WTC11 (cell line): ENCODE data around the gene CIC. TPM values are rescaled to one million over a fixed set of nuclear protein-coding genes. Genes with fewer than 3 reads are reported as not detected.

ENCODE experiments used
- ATAC-seq: fragments of 200-7000 bp; cut with Tn5 transposase; 2 replicates; pipeline ENCODE4 v1.10.0; 2021; ENCODE audit warnings: mild to moderate bottlenecking, moderate library complexity
- CTCF ChIA-PET: fragments of 300-600 bp; sonication (Branson Sonifier 250); formaldehyde crosslinking; loops from one replicate; lab custom pipeline; 2021; ENCODE audit warnings: antibody characterized with exemption; lab: Charles Lee
- POLR2A ChIA-PET: fragments of 350-600 bp; sonication (Branson Sonifier 250); formaldehyde crosslinking; loops from one replicate; lab custom pipeline; 2021; ENCODE audit warnings: antibody characterized with exemption; lab: Charles Lee
- DNase-seq: peaks from one replicate; pipeline ENCODE4 v3.0.0; 2021; ENCODE audit warnings: low spot score
- H3K27ac Mint-ChIP-seq: 2 replicates; pipeline ENCODE4 v1.8.0; 2021; ENCODE audit warnings: mixed read lengths
- H3K27me3 Mint-ChIP-seq: 2 replicates; pipeline ENCODE4 v1.8.0; 2021; ENCODE audit warnings: low read depth, mild to moderate bottlenecking, moderate library complexity, mixed read lengths
- H3K36me3 Mint-ChIP-seq: 2 replicates; pipeline ENCODE4 v1.8.0; 2021; ENCODE audit warnings: mixed read lengths
- H3K4me1 Mint-ChIP-seq: 2 replicates; pipeline ENCODE4 v1.8.0; 2022; ENCODE audit warnings: mixed read lengths
- H3K4me3 Mint-ChIP-seq: 2 replicates; pipeline ENCODE4 v1.8.0; 2021; ENCODE audit warnings: mild to moderate bottlenecking, moderate library complexity, mixed read lengths
- H3K9me3 Mint-ChIP-seq: 2 replicates; pipeline ENCODE4 v1.8.0; 2021; ENCODE audit warnings: mixed read lengths
- ATF1 ChIP-seq: sonication (generic); formaldehyde crosslinking; IDR thresholded peaks from 2 replicates; pipeline ENCODE4 v1.8.1; 2023; ENCODE audit warnings: mild to moderate bottlenecking, moderate library complexity, missing genetic modification reagents
- ATF2 ChIP-seq: sonication (generic); formaldehyde crosslinking; IDR thresholded peaks from 2 replicates; pipeline ENCODE4 v1.8.1; 2022; ENCODE audit warnings: low read depth, missing genetic modification reagents, borderline replicate concordance
- CREB1 ChIP-seq: sonication (generic); formaldehyde crosslinking; IDR thresholded peaks from 2 replicates; pipeline ENCODE4 v1.8.0; 2023; ENCODE audit warnings: mild to moderate bottlenecking, missing genetic modification reagents
- CREM ChIP-seq: sonication (generic); formaldehyde crosslinking; IDR thresholded peaks from 2 replicates; pipeline ENCODE4 v1.8.1; 2022; ENCODE audit warnings: mild to moderate bottlenecking, missing genetic modification reagents, moderate library complexity
- CTCF ChIP-seq: fragments of 200-600 bp; IDR thresholded peaks from 2 replicates; pipeline ENCODE4 v1.8.0; 2022; ENCODE audit warnings: antibody characterized with exemption
- ELF4 ChIP-seq: sonication (generic); formaldehyde crosslinking; IDR thresholded peaks from 2 replicates; pipeline ENCODE4 v1.8.1; 2022; ENCODE audit warnings: low read depth, mild to moderate bottlenecking, moderate library complexity, missing genetic modification reagents
- ERG ChIP-seq: fragments of 250-450 bp; sonication (Bioruptor Pico); IDR thresholded peaks from 2 replicates; pipeline ENCODE4 v1.8.0; 2021; ENCODE audit warnings: mild to moderate bottlenecking
- ESRRA ChIP-seq: sonication (generic); formaldehyde crosslinking; IDR thresholded peaks from 2 replicates; pipeline ENCODE4 v1.8.1; 2022; ENCODE audit warnings: mild to moderate bottlenecking, missing genetic modification reagents, borderline replicate concordance
- ETV6 ChIP-seq: sonication (generic); formaldehyde crosslinking; IDR thresholded peaks from 2 replicates; pipeline ENCODE4 v1.8.1; 2022; ENCODE audit warnings: mild to moderate bottlenecking, missing genetic modification reagents
- FOXJ3 ChIP-seq: sonication (generic); formaldehyde crosslinking; IDR thresholded peaks from 2 replicates; pipeline ENCODE4 v1.9.0; 2021; ENCODE audit warnings: missing genetic modification reagents, mild to moderate bottlenecking, borderline replicate concordance
- FOXP4 ChIP-seq: sonication (generic); formaldehyde crosslinking; IDR thresholded peaks from 2 replicates; pipeline ENCODE4 v1.8.0; 2022; ENCODE audit warnings: mild to moderate bottlenecking, missing genetic modification reagents
- HMGA2 ChIP-seq: fragments of 250-450 bp; sonication (Bioruptor Pico); IDR thresholded peaks from 2 replicates; pipeline ENCODE4 v1.4.0; 2021; ENCODE audit warnings: mild to moderate bottlenecking, moderate library complexity
- JAZF1 ChIP-seq: fragments of 250-450 bp; sonication (Bioruptor Pico); IDR thresholded peaks from 2 replicates; pipeline ENCODE4 v1.9.0; 2021; ENCODE audit warnings: moderate library complexity, mild to moderate bottlenecking, inconsistent platforms
- MLX ChIP-seq: sonication (generic); formaldehyde crosslinking; IDR thresholded peaks from 2 replicates; pipeline ENCODE4 v1.8.1; 2023; ENCODE audit warnings: mild to moderate bottlenecking, missing genetic modification reagents, moderate library complexity
- MYBL2 ChIP-seq: sonication (generic); formaldehyde crosslinking; IDR thresholded peaks from 2 replicates; pipeline ENCODE4 v1.8.1; 2023; ENCODE audit warnings: mild to moderate bottlenecking, moderate library complexity, missing genetic modification reagents
- NFATC4 ChIP-seq: fragments of 250-450 bp; sonication (Bioruptor Pico); IDR thresholded peaks from 2 replicates; pipeline ENCODE4 v1.9.0; 2021; ENCODE audit warnings: mild to moderate bottlenecking
- NR2C2 ChIP-seq: sonication (generic); formaldehyde crosslinking; IDR thresholded peaks from 2 replicates; pipeline ENCODE4 v1.8.0; 2022; ENCODE audit warnings: mild to moderate bottlenecking, missing genetic modification reagents
- NR3C1 ChIP-seq: sonication (generic); formaldehyde crosslinking; conservative IDR thresholded peaks from 2 replicates; pipeline ENCODE4 v1.8.1; 2023; ENCODE audit warnings: low read depth, mild to moderate bottlenecking, missing genetic modification reagents
- PREB ChIP-seq: sonication (generic); formaldehyde crosslinking; IDR thresholded peaks from 2 replicates; pipeline ENCODE4 v1.8.1; 2022; ENCODE audit warnings: mild to moderate bottlenecking, missing genetic modification reagents, moderate library complexity, borderline replicate concordance
- RELA ChIP-seq: sonication (generic); formaldehyde crosslinking; IDR thresholded peaks from 2 replicates; pipeline ENCODE4 v1.8.1; 2022; ENCODE audit warnings: missing genetic modification reagents, mild to moderate bottlenecking, borderline replicate concordance
- SMAD4 ChIP-seq: sonication (generic); formaldehyde crosslinking; IDR thresholded peaks from 2 replicates; pipeline ENCODE4 v1.8.0; 2022; ENCODE audit warnings: mild to moderate bottlenecking, missing genetic modification reagents
- SP1 ChIP-seq: sonication (generic); formaldehyde crosslinking; conservative IDR thresholded peaks from 2 replicates; pipeline ENCODE4 v1.8.1; 2022; ENCODE audit warnings: missing genetic modification reagents
- TEAD4 ChIP-seq: sonication (generic); formaldehyde crosslinking; IDR thresholded peaks from 2 replicates; pipeline ENCODE4 v1.8.0; 2022; ENCODE audit warnings: mild to moderate bottlenecking, missing genetic modification reagents
- TP53 ChIP-seq: sonication (generic); formaldehyde crosslinking; IDR thresholded peaks from 2 replicates; pipeline ENCODE4 v1.8.1; 2023; ENCODE audit warnings: mild to moderate bottlenecking, missing genetic modification reagents
- ZBTB43 ChIP-seq: sonication (generic); formaldehyde crosslinking; IDR thresholded peaks from 2 replicates; pipeline ENCODE4 v1.8.1; 2023; ENCODE audit warnings: mild to moderate bottlenecking, missing genetic modification reagents
- ZNF263 ChIP-seq: sonication (generic); formaldehyde crosslinking; IDR thresholded peaks from 2 replicates; pipeline ENCODE4 v1.8.1; 2022; ENCODE audit warnings: low read depth, mild to moderate bottlenecking, moderate library complexity, missing genetic modification reagents
- ZNF317 ChIP-seq: sonication (generic); formaldehyde crosslinking; IDR thresholded peaks from 2 replicates; pipeline ENCODE4 v1.8.1; 2023; ENCODE audit warnings: low read depth, mild to moderate bottlenecking, moderate library complexity, missing genetic modification reagents, borderline replicate concordance
- total RNA-seq: library from RNA; stranded (reverse); gene quantifications from 3 replicates; pipeline ENCODE4 v1.2.3, GENCODE V29; 2021

CIC gene
- total RNA-seq, 1 experiment from 2014 or later, result 55.8 TPM

- TF ChIP-seq SP1 (CRISPR knock-in tag) (no peak; the same call in 1 of the 2 replicates), ZNF317 (CRISPR knock-in tag) (no peak), TEAD4 (CRISPR knock-in tag) (no peak), TP53 (CRISPR knock-in tag) (no peak)
Observed at GRCh38 chr19:42295342-42295741, 26.3 kb downstream of the CIC start (continued).

- Mint-ChIP-seq H3K27me3 (no peaks in the 10 kb centered on the region), H3K36me3 (peaks cover 28% of the 10 kb centered on the region), H3K9me3 (no peaks in the 10 kb centered on the region), H3K4me1 (peaks cover 16% of the 10 kb centered on the region), H3K4me3 (no peak overlapping the region), H3K27ac (peak overlapping the region; percentile 85)
- DNase-seq (peak; percentile 97), ATAC-seq (peak; percentile 86)
- ChIA-PET POLR2A (no interaction called here), CTCF (interaction anchor here (0.6 to 3.6 kb wide), 10 partner anchors 14 to 150 kb away, joined by 3 to 30 read pairs (median 6); partner anchors contain the start of gene TMEM145)
- TF ChIP-seq JAZF1 (CRISPR knock-in tag), result no peak
- 0 out of 2 replicates have a peak, but pooled peaks have one; percentile 48 for TF ChIP-seq NFATC4 (CRISPR knock-in tag)
- TF ChIP-seq ZBTB43 (CRISPR knock-in tag), result no peak
- no peak for TF ChIP-seq ATF2 (CRISPR knock-in tag)
- no peak; the same call in 1 of the 2 replicates for TF ChIP-seq SP1 (CRISPR knock-in tag)
- no peak for TF ChIP-seq SMAD4 (CRISPR knock-in tag)
- TF ChIP-seq RELA (CRISPR knock-in tag), result no peak
- no peak; the same call in 1 of the 2 replicates for TF ChIP-seq ERG
- TF ChIP-seq CREM, result no peak
- TF ChIP-seq ESRRA (CRISPR knock-in tag), result no peak
- no peak for TF ChIP-seq ELF4
- no peak for TF ChIP-seq FOXJ3 (CRISPR knock-in tag)
- peak; percentile 8; the same call in 1 of the 2 replicates for TF ChIP-seq FOXP4 (CRISPR knock-in tag)
- no peak for TF ChIP-seq PREB (CRISPR knock-in tag)
- TF ChIP-seq NR3C1, result no peak
- TF ChIP-seq HMGA2 (CRISPR knock-in tag), result no peak
- TF ChIP-seq ATF1 (CRISPR knock-in tag), result no peak
- TF ChIP-seq CTCF, result peak; percentile 96
- TF ChIP-seq NR2C2 (CRISPR knock-in tag), result no peak
- TF ChIP-seq CREB1, result no peak
- peak; percentile 72; the same call in 1 of the 2 replicates for TF ChIP-seq ETV6
- TF ChIP-seq ZNF317 (CRISPR knock-in tag), result no peak
- no peak for TF ChIP-seq MYBL2
- no peak for TF ChIP-seq ZNF263 (CRISPR knock-in tag)
- TF ChIP-seq MLX, result no peak
Observed at GRCh38 chr19:42295831-42296525, 26.9 kb downstream of the CIC start.
